ENCODE results near the gene TMEM185A.
"Not testable (repeated sequence)": the region's sequence is repeated elsewhere in the genome, so short reads cannot be mapped to it uniquely, and the experiment has no call there.

TMEM185A gene

DNA sequence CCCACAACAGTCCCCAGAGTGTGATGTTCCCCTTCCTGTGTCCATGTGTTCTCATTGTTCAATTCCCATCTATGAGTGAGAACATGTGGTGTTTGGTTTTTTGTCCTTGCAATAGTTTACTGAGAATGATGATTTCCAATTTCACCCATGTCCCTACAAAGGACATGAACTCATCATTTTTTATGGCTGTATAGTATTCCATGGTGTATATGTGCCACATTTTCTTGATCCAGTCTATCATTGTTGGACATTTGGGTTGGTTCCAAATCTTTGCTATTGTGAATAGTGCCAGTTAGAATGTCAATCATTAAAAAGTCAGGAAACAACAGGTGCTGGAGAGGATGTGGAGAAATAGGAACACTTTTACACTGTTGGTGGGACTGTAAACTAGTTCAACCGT lies 11.9 kb downstream of the TMEM185A start:
- not testable (repeated sequence) for DNase-seq

DNA sequence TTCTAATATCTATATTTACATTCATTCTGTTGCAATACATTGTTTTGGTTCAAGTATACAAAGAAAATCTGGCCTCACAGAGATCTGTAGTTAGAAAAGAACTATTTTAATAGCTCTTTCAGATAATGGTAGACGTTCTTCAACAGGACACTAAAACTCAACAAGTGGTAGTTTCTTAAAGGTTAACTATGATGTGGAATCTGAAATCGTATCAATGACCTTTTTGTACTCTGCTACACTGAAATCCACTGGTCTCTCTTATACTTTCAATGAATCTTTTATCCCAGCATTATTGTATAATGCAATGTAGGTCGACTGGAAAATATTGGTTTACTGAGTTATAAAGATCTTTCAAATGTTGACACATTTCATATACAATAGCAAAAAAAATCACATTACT lies 12.7 kb downstream of the TMEM185A start:
- no peak for DNase-seq

DNA sequence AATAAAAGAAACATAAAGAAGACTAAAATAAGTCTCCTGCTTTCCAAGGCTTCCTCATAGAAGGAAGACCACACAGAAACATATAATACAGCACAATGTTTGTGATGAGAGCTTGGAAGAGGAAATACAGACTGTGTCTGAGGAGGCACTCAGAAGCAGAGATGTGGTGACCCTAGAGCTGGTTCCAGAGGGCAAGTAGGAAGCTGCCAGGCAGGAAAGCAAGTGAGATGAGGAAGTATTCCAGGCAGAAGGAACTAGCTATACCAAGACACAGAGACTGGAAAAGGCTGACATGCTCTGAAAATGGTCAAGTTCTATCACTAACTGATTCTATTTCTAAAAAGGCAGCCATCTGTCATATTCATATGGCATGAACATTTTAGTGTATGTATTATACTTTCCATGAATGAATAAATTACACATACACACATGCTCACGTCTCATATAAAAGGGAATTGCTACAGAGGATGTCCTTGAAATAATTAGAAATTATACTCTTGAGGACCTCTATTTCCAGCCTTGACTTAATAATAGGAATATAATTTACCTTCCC lies 19.9 kb downstream of the TMEM185A start:
- DNase-seq = no peak

DNA sequence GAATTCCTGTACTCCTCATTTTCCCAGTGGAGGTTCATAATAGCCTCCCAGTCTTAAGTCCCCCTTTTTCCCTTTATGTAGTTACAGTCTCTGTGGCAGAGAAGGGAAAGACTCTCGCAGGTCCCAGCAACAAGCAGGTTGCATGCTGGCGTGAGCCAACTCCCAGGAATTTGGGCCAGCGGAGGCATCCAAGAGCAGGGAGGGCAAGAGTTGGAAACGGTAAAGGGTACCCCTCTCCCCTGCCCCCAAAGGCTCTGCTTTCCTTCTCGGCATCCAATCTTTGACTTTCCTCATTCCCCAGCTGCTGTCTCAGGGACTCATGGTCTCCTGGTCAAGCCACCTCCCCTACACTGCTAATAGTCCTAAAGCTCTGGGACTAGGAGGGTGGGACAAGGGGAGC lies 21.1 kb downstream of the TMEM185A start:
- no peak for DNase-seq

DNA sequence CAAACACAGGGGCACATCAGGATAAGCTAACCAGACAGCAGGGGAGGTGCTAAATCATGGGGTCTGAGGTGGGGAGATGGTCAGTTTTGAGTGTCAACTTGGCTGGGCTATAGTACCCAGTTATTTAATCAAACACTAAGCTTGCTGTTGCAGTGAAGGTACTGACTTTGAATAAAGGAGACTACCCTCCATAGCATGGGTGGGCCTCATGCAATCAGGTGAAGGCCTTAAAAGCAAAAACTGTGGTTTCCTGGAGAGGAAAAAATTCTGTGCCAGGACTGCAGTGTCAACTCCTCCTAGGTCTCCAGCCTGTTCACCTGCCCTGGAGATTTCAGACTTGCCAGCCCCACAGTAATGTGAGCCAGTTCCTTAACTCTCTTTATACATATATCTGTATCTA lies 23.9 kb downstream of the TMEM185A start:
- no peak for DNase-seq

DNA sequence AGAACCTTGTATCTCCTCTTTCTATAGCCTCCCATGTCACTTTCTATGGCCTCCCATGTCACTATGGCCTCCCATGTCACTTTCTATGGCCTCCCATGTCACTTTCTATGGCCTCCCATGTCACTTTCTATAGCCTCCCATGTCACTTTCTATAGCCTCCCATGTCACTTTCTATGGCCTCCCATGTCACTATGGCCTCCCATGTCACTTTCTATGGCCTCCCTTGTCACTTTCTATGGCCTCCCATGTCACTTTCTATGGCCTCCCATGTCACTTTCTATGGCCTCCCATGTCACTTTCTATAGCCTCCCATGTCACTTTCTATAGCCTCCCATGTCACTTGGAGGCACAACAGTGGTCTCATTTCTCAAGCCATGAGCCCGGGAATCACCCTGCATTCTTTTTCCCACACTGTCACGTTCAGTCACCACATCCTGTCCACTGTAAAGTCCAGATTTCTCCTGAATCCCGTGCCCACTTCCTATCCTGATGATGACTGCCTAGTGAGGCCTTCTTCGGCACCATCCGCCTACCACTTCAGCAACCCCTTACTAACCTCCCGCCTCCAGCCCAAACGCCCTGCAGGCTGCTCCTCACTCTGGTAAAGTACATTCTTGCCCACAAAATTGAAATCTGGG lies 26.2 kb downstream of the TMEM185A start:
- DNase-seq = not testable (repeated sequence)

DNA sequence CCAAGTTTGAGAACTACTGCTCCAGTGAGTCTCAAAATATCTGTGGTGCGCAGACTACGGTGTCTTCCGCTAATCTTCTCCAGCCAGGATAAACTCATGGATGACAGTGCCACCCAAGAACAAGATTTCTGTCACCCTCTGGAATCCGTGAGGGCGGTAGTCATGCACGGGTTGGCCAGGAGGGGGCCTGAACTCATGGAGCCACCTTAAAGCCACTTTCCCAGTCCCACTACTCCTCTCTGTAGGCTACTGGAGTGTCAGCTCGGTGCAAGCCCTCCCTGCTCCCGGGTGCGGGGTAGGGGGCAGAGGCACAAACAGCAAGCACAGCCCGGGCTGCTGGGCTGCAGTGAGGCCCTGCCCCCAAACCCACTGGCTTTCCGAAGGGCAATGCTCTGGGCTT lies 33.0 kb downstream of the TMEM185A start:
- DNase-seq = not testable (repeated sequence)

DNA sequence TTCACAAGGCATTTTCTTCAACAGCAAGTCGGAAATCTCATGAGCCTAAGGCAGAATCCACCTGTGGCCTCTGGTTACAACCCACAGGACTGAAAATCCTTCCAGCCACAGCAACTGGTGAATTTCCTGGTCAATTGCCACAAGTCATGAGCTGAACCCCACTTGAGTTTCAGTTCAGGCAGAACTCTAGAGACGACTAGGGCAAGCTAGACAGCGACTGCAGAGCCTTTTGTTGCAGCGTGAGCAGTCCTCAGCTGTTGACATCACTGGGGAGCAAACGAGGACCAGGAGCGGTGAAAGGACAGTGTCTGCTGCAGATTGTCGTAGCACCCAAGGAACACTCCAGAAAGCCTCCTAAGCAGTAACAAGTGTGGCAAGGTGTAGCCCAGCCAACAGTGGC lies 35.6 kb downstream of the TMEM185A start:
- not testable (repeated sequence) for DNase-seq

DNA sequence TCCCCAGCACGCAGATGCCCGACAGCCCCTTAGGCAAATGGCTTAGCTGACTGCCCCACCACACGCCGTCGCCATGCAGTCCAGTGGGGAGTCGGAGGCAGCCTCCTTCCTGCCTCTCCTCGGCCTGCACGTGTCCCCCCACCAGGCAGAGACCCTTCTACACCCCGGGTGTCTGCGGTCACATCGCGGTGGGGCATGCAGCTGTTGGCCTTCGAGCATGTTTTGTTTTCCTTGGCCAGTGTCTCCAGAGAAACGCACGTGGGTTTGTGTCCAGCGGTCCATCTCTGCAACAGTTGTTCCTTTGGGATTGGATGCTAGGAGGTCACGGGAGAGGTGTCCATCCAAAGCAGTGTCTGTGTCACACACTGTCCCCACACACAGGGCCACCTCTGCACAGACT lies 36.4 kb downstream of the TMEM185A start, which contains the start of gene HSFX2:
TSS of gene HSFX2 (minus strand) at position 101 of the 400 bp plus-strand sequence. CDS start 614 bp downstream, outside the sequence.
- DNase-seq = not testable (repeated sequence)

DNA sequence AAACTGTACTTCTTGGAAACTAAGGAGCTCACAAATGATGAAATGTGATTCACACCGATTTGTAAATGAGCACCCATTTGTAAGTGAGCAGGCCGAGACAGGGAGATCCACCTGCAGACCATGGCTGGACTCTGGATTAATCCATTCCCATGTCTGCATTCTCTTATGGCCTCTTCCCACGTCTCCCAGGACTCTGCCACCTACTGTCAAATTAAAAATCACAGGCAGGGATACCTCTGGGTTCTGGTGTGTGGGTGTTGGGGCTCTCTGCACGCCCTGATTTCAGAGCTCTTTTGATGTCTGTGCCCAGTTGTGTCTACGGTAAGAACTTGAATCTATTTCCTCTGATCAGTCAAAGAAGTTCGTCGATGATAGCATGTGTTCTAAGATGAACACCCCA lies 40.6 kb downstream of the TMEM185A start:
- DNase-seq = not testable (repeated sequence)

DNA sequence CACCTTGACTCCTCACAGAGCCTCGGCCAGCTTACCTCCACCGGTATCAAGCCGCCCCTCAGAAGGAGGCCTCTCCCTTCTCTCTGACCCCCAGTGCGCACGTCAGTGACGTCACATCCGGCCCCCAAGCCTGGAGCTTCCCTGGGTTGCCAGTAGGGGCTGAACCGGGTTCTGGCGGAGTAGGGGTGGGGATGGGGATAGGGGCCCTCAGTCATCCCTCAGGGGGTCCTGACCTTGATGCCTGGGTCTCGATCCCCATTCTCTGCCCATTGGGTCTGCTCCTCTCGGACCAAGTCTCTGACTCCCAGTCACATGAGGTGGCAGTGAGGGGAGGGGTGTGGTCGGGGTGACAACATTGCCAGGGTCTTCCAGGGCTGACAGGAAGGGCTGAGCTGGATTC lies 44.2 kb downstream of the TMEM185A start, which contains the start of gene MAGEA9B:
TSS of gene MAGEA9B (minus strand) at position 101 of the 400 bp plus-strand sequence. CDS start 4,280 bp downstream, outside the sequence.
- DNase-seq = not testable (repeated sequence)

DNA sequence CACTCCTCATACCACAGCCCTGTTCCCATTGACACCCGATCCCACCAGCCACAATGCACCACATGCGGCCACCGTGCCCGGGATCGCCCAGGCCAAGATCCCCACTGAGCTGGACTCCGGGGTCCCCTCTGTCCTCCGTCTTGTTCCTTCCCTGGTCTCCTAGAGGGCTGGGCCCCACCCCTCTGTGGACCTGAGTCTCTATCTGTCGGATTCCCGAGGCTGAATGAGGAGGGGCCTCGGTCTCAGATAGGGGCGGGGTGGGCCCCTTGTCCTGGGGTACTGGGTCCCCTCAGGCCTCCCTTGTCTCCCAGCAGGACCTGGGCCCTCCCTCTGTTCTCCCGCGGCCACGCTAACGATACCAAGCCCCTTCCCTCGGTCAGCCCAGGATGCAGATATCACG lies 46.0 kb downstream of the TMEM185A start:
- DNase-seq = not testable (repeated sequence)

DNA sequence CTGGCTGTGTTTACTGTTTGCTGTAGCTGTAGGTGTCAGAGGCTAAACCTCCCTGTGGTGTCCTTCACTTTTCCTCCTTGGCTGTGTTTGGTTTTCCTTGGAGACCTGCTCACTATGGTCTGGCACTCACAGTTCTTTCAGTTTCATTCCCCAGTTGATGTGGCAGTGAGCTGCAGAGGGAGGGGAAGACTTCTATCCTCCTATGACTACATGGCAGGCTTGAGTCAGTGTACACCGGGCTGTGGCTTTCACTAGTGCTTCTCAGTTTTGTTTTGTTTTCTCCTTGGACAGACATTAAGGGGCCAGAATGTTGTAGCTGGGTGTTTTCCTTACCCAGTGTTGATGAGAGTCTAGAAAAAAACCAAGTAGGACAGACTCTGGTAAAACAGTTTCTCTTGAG lies 58.1 kb downstream of the TMEM185A start:
- not testable (repeated sequence) for DNase-seq

DNA sequence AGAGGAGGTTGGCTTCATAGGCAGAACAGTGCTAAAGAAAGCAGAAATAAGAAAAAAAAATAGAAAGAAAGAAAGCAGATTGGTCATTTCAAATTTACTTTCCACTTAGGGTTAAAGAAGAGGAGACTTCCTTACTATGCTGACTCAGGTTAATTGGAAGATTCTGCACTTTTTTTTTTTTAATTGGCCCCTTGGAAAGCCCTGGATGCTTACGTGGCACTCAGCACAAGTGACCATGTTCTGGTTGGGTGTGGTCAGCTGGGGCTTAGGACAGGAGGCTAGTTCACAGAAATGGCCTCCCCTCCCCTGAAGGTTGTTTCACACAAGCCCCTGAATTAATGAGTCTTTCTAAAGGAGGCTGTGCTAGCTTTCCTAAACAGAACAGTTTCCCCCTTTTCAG lies 58.8 kb downstream of the TMEM185A start:
- no peak for DNase-seq

DNA sequence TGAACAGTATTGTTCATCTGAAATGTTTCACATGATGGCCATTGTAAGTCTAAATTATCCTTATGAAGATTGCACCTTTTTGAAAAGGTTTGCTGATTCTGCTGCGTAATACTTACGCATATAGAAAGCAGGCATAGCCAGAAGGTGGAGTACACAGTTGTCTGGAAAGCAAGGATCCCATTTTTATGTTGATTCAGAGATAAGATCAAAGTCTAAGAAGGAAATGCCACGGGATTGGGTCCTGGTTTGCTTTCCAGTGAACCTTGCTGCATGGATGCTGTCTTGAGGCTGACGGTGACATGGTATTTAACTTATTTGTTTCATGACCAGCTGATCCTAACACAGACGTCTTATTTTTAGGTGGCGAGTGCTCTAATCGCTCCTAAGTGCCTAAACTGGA lies 59.8 kb downstream of the TMEM185A start:
- peak; percentile 0 for DNase-seq

DNA sequence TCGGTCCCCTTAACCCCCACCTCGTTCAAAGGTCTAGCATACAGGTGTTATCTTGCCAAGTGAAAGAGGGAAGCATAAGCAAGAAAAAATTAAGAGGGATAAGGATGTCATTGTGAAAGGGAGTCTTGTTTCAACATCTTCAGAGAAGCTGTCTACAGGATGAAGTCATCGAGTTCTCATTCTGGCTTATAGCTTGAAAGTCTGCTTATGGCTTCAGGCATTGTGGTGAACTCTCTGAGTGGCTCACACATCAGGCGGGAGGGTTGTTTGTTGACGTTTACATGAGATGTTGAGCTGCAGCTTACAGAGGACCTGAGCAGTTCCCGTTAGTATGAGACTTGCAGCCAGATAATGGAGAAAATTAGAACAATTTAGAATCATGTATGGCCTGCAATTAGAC lies 60.9 kb downstream of the TMEM185A start:
- DNase-seq = peak; percentile 0

DNA sequence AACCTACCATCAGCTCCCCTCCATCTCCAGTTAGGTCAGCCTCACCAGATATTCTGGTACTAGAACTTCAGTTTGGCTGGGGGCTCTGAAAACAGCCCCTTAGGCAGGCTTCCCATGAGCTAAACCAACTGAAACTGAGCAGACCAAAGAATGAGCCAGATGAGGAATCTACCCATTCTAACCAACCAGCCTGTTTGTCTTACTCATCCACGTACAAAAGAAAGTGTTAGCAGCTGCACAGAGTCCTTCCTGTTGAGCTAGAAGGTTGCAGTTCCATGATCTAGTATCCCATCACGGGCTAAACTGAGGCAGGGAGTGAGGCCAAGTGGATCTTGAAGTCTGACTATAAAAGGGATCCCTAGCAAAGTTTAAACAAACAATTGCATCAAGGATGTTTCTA lies 61.8 kb downstream of the TMEM185A start:
- no peak for DNase-seq

DNA sequence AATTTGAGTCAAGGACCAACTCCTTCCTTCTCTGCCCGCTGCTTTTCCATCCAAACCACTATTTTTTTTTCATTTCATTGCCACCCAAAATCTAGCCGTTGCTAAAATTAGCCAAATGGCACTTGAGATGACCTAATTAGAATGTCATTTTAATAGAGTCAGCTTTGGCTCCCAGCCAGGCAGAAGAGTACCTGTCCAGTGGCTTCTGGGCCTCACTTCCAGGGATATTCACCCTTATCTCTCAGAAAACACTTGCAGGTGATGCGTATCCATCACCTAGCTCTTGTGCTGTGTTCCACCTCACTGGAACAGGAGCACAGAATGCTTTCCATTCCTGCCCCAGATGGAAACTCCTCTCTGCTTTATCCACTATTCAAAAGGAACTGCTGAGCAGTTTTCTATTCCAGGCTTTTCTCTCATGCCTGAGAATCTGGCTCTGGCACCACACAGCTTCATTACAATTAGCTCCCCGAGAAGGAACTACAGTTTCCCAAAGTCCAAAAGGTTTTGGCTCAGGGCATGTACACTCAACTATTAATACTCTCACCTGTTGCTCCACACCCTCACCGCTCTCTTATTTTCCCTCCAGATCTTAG lies 62.8 kb downstream of the TMEM185A start:
- no peak for DNase-seq

DNA sequence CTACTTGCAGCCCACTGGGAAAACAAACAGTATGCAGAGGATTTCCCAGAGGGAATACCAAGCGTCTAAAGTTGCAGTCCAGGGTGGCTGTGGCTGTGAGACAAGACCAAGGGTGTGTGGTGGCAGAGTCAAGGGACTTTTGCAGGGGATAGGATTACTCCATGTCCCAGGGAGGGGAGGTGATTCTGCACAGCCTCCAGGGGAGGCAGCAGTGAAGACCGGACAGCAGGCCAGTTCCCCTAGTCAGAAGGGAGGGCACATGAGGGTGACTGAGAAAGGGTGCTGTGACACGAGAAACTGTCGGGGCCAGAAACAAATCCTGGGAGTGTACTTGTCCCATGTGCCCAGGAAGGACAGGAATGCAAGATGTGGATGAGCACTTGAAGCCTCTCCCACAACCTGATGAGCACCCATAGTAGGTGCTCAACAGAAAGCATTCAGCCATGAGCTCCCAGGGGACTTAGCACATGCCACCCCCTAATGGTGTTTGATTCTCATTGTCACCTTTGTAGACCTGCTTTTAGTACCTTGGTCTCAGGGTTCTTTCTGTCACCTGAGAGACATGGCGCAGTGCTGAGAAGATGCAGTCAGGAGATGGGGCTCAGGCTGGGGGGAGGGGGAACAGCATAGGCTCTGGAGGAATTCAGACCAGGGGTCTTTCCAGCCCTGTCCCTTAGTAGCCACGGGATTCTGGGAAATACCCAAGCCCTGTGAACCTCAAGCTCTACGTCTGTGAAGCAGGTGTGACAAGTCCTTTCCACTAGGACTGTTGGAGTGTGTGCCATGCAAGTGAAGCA lies 63.8 kb downstream of the TMEM185A start:
- DNase-seq = no peak

DNA sequence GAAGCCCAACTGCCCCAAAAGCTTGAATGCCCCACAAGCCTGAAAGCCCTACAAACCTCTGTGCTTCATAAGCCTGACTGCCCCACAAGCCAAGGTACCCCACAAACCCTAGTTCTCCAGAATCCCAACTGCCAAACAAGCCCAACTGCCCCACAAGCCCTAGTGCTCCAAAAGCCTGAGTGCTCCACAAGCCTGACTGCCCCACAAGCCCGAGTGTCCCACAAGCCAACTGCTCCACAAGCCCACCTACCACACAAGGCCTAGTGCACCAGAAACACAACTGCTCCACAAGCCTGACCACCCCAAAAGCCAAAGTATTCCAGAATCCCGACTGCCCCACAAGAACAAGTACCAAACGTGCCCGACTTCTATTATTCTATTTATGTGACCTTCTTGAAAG lies 68.2 kb downstream of the TMEM185A start:
- no peak for DNase-seq

DNA sequence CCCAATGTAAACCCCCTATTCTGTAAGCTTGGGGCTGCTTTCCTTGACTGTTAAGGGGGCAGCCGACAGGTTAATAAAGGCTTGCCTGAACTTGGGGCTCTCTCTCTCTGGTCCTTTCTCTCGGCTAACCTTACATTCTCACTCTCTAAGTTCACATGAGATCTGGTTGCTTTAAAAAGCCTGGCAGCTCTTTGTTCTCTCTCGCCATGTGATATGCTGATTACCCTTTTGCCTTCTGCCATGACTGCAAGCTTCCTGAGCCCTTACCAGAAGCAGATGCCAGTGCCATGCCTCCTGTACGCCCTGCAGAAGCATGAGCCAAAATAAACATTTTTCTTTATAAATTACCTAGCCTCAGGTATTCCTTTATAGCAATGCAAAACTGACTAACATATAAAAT lies 76.3 kb downstream of the TMEM185A start:
- DNase-seq = not testable (repeated sequence)

DNA sequence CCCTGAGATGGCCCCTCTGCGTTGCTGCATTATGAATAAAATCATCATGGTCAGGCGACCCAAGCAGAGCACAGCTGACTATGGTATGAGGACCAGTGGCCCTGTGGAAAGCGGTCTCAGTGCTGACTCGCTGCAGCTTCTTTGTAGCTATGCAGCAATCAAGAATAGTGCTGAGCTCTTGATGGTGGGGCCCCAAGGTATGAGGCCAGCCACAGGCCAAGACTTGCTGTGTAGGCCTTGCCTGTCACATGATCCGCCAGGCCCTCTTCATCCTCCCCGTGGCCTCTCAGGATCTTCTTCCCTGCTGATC lies 79.7 kb downstream of the TMEM185A start:
- not testable (repeated sequence) for DNase-seq

DNA sequence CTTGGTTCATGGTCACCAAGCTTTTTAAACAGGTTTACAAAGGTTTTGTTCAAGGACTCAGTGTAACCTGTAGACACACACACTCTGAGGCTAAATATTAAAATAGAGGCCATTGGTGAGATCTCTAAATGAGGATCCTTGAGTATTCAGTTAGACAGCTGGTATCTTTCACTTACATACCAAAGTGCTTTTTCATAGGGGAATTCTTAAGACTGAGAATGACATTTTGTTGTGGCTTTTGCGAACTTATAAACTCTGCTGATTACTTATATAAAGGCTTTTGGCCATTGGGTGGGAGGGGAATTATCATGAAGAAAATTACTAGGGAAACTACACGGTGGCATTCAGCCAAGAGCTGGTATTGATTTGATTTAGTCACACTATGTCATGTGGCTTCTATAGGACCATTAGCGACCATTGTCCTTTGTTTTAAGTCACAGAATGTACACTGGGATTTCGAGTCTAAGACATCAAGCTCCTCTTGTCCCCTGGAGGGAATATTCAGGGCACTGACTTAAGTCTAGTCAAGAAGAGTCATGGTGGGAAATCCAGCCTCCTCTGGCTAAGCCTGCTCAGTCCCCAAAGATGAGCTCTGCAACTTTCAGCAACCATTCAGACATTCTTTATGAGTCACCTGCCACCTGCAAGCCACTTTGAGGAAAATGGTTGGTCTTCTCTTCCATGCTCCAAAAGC lies 80.2 kb downstream of the TMEM185A start:
- DNase-seq = not testable (repeated sequence)
